Left cardiac atrium (tissue), 4 donors: ENCODE measurements around the gene RASA4B. TPM values are rescaled to one million over a fixed set of nuclear protein-coding genes. Genes with fewer than 3 reads are reported as not detected.

ENCODE experiments used
- ATAC-seq, 2 donors: fragments of 200-7000 bp; cut with Tn5 transposase; one replicate each; pipeline ENCODE4 v1.9.1; 2020; ENCODE audit warnings: mild to moderate bottlenecking in 2 of 2, moderate library complexity in 2 of 2
- DNase-seq: peaks from one replicate; pipeline ENCODE4 v3.0.0-alpha.2; 2020
- intact Hi-C, 2 donors: fragments of 100-400 bp; cut with DNase I; formaldehyde crosslinking; loops; one replicate each; pipeline versions ENCODE4 v1.14.1 to v1.15.1; 2022 to 2023
- microRNA-seq, 2 donors: library from miRNA; unstranded; fragments of <30 nt; microRNA quantifications; one replicate each; pipeline ENCODE4 v1.2.0, GENCODE V29; 2020
- total RNA-seq, 2 donors: library from RNA; stranded (reverse); fragmentation: NEBNext Ultra II Directional; extraction: Animal tissue kit (Norgen Biotek cat#: 25700); gene quantifications; one replicate each; pipeline ENCODE4 v1.2.1, GENCODE V29; 2021
- donor health status: DM: no; HTN: yes; CAD: no.
- donor health status: DM: no; HTN: yes; CAD: no; lungs with severe emphysema.
- donor health status: DM: yes; HTN: yes; CAD: no.
- donor health status: Dilated cardiomyopathy.

RASA4B gene
- total RNA-seq, 2 donors from 2014 or later: 3.2 to 14.3 TPM

GRCh38 chr7:102436118-102436517 is 81.5 kb downstream of the RASA4B start:
- intact Hi-C loops: no loop called here
- DNase-seq: no peak
- ATAC-seq: no peak

- intact Hi-C loops: no loop called here
- DNase-seq (no peak), ATAC-seq (peak; percentile 3 to 8)
Observed at GRCh38 chr7:102434039-102434486, 83.5 kb downstream of the RASA4B start.

- ATAC-seq (peak; percentile 87 to 93), DNase-seq (peak; percentile 88)
- intact Hi-C loops: no loop called here
Observed at GRCh38 chr7:102433219-102434038, 84.1 kb downstream of the RASA4B start, which contains the start of gene ORAI2. ORAI2 (plus strand) TSS chr7:102433575; CDS start chr7:102438957, 5,382 bp downstream.

Small RNAs within 50 kb of the gene (microRNA-seq; reads per million reads assigned to microRNA genes)
- gene MIR4467 (0 to 0.27 reads per million in 2 donors), gene MIR5090 (0 reads per million in 2 donors)

Other genes starting within 250 kb of the RASA4B start
- gene SH2B2, start 230.9 kb downstream of the RASA4B start, total RNA-seq: 1 to 10 TPM; 2.4 to 3.0 TPM
- gene SPDYE6, start 161.3 kb downstream of the RASA4B start, total RNA-seq: not detected
- 10 to 100 TPM; 12.9 to 19.7 TPM for gene PRKRIP1, start 121.4 kb downstream of the RASA4B start, total RNA-seq
- 10 to 100 TPM in 1 of 2 donors, 1 to 10 TPM in 1; 6.0 to 12.1 TPM for gene ORAI2, start 84.2 kb downstream of the RASA4B start, total RNA-seq
- 1 to 10 TPM; 7.1 to 7.2 TPM for gene ALKBH4, start 52.9 kb downstream of the RASA4B start, total RNA-seq
- 10 to 100 TPM in 1 of 2 donors, 1 to 10 TPM in 1; 9.8 to 12.2 TPM for gene LRWD1, start 52.8 kb downstream of the RASA4B start, total RNA-seq
- gene POLR2J, start 38.9 kb downstream of the RASA4B start, total RNA-seq: 10 to 100 TPM; 42.9 to 52.7 TPM
- gene UPK3BL2, start 25.9 kb upstream of the RASA4B start, total RNA-seq: 1 to 10 TPM; 2.9 to 3.1 TPM
- gene SPDYE2, start 33.4 kb upstream of the RASA4B start, total RNA-seq: not detected
- gene POLR2J3, start 54.8 kb upstream of the RASA4B start, total RNA-seq: 10 to 100 TPM in 1 of 2 donors, 1 to 10 TPM in 1; 9.2 to 14.6 TPM
- 10 to 100 TPM; 16.2 to 33.5 TPM for gene RASA4, start 99.0 kb upstream of the RASA4B start, total RNA-seq
- gene UPK3BL1, start 125.0 kb upstream of the RASA4B start, total RNA-seq: 10 to 100 TPM in 1 of 2 donors, 1 to 10 TPM in 1; 8.3 to 19.2 TPM
- gene SPDYE2B, start 132.5 kb upstream of the RASA4B start, total RNA-seq: not detected
- 1 to 10 TPM; 1.9 to 4.2 TPM for gene POLR2J2, start 153.9 kb upstream of the RASA4B start, total RNA-seq
- gene FAM185A, start 231.2 kb upstream of the RASA4B start, total RNA-seq: 1 to 10 TPM; 4.4 to 4.5 TPM